Activated CD4-positive, alpha-beta T cell treated with anti-CD3 and anti-CD28 coated beads for 36 hours (primary cell): ENCODE results near the gene TRIM36. TPM values are rescaled to one million over a fixed set of nuclear protein-coding genes. Genes with fewer than 3 reads are reported as not detected.

ENCODE experiments used
- ATAC-seq: fragments of 200-7000 bp; cut with Tn5 transposase; one replicate; pipeline ENCODE4 v1.10.0; 2021; ENCODE audit warnings: mild to moderate bottlenecking, moderate library complexity
- CTCF ChIA-PET: fragments of 350-600 bp; sonication (Branson Sonifier 250); formaldehyde crosslinking; loops from one replicate; lab custom pipeline; 2021; ENCODE audit warnings: antibody characterized with exemption; lab: Charles Lee
- POLR2A ChIA-PET: fragments of 350-600 bp; sonication (Branson Sonifier 250); formaldehyde crosslinking; loops from one replicate; lab custom pipeline; 2021; ENCODE audit warnings: antibody characterized with exemption, inconsistent platforms; lab: Charles Lee
- DNase-seq: peaks from one replicate; pipeline ENCODE4 v3.0.0-alpha.2; 2020
- H3K27ac Mint-ChIP-seq: one replicate; pipeline ENCODE4 v1.8.0; 2021; ENCODE audit warnings: mixed read lengths
- H3K27me3 Mint-ChIP-seq: one replicate; pipeline ENCODE4 v1.8.0; 2021; ENCODE audit warnings: mixed read lengths
- H3K36me3 Mint-ChIP-seq: one replicate; pipeline ENCODE4 v1.8.0; 2021; ENCODE audit warnings: low read depth, mixed read lengths
- H3K4me1 Mint-ChIP-seq: one replicate; pipeline ENCODE4 v1.8.0; 2021; ENCODE audit warnings: mixed read lengths
- H3K4me3 Mint-ChIP-seq: one replicate; pipeline ENCODE4 v1.8.0; 2021; ENCODE audit warnings: mild to moderate bottlenecking, moderate library complexity, mixed read lengths
- H3K9me3 Mint-ChIP-seq: one replicate; pipeline ENCODE4 v1.8.0; 2021; ENCODE audit warnings: low read depth, mixed read lengths
- intact Hi-C, 2 experiments: fragments of 100-400 bp; cut with DNase I in 1 of 2; cut with micrococcal nuclease in 1 of 2; formaldehyde crosslinking; loops; one replicate each; pipeline versions ENCODE4 v1.14.2 to v1.15.1; 2022 to 2024; cut with DNase I, micrococcal nuclease
- total RNA-seq, 2 experiments: library from RNA; stranded (reverse); gene quantifications; one replicate each; pipeline ENCODE4 v1.2.3, GENCODE V29; 2021

Gene TRIM36
- total RNA-seq, 2 experiments from 2014 or later: 0.11 TPM; not detected in 1

DNA sequence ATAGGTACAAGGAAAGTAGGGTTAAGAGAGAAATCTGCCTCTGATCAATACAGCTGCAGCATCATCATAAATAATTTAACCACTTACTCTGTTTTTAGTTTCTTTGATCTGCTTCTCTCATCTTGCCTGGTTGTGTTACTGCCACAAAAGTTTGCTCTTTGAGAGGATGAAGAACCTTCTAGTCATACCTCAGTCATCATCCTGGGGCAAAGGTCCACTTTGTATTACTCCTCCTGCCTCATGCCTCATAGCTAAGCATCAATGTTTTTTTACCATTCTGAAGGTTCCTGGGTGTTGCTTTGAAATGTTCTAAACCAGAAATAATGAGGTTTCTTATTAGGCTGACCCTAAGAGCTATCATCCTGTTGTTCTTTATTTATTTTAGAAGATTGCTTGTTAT lies 17.1 kb upstream of the TRIM36 start:
- no peak for DNase-seq
- CTCF ChIA-PET: interaction anchor here (0.7 kb wide), 1 partner anchor 57 kb away, joined by 3 read pairs; no protein-coding TSS in a partner anchor
- no peak for ATAC-seq
- H3K36me3 Mint-ChIP-seq: no peaks in the 10 kb centered on the region
- no peaks in the 10 kb centered on the region for H3K9me3 Mint-ChIP-seq
- intact Hi-C loops: no loop called here
- no peak overlapping the region for H3K27ac Mint-ChIP-seq
- peaks cover 3% of the 10 kb centered on the region for H3K4me1 Mint-ChIP-seq
- no peak overlapping the region for H3K4me3 Mint-ChIP-seq
- POLR2A ChIA-PET: no interaction called here
- H3K27me3 Mint-ChIP-seq: peaks cover 24% of the 10 kb centered on the region

DNA sequence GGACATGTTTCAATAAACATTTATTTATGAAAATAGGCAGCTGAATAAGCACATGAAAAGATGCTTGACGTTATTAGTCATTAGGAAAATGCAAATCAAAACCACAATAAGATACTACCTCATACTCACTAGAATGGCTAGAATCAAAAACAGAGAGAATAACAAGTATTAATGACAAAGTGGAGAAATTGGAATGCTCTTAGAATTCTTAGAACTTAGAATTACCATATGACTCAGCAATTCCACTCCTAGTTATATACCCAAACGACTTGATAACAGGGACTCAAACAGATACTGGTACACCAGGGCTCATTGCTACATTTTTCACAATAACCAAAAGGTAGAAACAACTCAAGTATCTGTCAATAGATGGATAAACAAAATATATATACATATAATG lies 15.1 kb upstream of the TRIM36 start:
- ATAC-seq (no peak), DNase-seq (no peak)
- Mint-ChIP-seq H3K27ac (no peak overlapping the region), H3K4me1 (peaks cover 6% of the 10 kb centered on the region), H3K9me3 (no peaks in the 10 kb centered on the region), H3K27me3 (peaks cover 39% of the 10 kb centered on the region), H3K36me3 (no peaks in the 10 kb centered on the region), H3K4me3 (no peak overlapping the region)
- ChIA-PET CTCF (interaction anchor here (0.6 to 1.0 kb wide), 2 partner anchors 15 to 440 kb away, joined by 3 to 4 read pairs; no protein-coding TSS in a partner anchor), POLR2A (no interaction called here)
- intact Hi-C loops: no loop called here

DNA sequence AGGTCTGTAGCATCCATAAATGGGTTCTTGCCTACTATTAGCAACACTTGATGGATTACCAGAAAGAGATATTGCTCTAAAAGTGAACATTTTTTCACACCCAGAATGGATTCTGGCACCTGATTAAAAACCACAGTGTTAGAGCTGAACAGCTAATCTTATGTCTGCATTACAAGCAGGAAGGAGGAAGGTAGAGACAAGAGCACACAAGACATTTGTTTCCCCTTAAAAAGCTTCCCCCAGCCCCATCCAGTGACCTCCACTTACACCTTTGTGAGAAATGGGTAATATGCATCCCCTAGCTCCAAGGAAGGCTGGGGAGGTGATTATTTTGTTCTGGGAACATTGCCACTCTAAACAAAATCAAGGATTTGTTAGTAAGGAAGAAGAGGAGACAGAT lies 12.0 kb upstream of the TRIM36 start:
- ChIA-PET POLR2A (no interaction called here), CTCF (interaction anchor here (0.6 to 1.1 kb wide), 2 partner anchors 11 to 425 kb away, joined by 3 to 4 read pairs; no protein-coding TSS in a partner anchor)
- no peaks in the 10 kb centered on the region for H3K9me3 Mint-ChIP-seq
- H3K36me3 Mint-ChIP-seq: no peaks in the 10 kb centered on the region
- peaks cover 64% of the 10 kb centered on the region for H3K27me3 Mint-ChIP-seq
- intact Hi-C loops: no loop called here
- H3K4me1 Mint-ChIP-seq: peaks cover 8% of the 10 kb centered on the region
- no peak overlapping the region for H3K4me3 Mint-ChIP-seq
- ATAC-seq (no peak), DNase-seq (no peak)
- H3K27ac Mint-ChIP-seq: no peak overlapping the region

DNA sequence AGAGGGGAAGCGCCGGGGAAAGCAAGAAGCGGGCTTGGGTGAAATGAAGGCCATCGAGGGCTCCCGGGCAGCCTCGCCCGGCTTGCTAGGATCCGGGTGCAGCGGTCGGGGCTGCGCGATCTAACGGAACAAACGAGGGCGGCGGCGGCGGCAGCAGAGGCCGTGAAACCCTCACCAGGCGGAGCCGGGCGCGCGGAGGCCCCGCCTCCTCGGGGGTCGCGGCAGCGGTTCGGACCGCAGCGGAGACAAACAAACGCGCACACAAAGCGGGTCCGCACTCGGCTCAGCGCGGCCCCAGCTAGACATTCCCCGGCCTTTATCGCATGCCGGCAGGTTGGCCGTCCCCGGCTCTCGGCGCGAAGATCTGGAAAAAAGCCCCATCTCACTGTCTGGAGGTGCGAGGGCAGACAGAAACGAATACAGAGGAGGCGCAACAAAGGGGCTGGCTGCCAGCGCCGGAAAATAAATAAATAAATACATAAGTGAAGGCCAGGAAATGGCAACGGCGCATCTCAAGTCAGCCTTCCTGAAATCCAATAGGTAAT lies 10.5 kb upstream of the TRIM36 start:
- ATAC-seq (peak; percentile 65), DNase-seq (peak; percentile 52)
- peaks cover 8% of the 10 kb centered on the region for H3K4me1 Mint-ChIP-seq
- POLR2A ChIA-PET: no interaction called here
- H3K9me3 Mint-ChIP-seq: no peaks in the 10 kb centered on the region
- H3K36me3 Mint-ChIP-seq: no peaks in the 10 kb centered on the region
- CTCF ChIA-PET: interaction anchor here (0.7 to 1.0 kb wide), 2 partner anchors 83 to 533 kb away, joined by 3 to 4 read pairs; no protein-coding TSS in a partner anchor
- H3K4me3 Mint-ChIP-seq: peak overlapping the region; percentile 71
- intact Hi-C loops: loop anchor here (1.0 kb wide), 1 partner anchor 10 kb away; no protein-coding TSS in a partner anchor
- no peak overlapping the region for H3K27ac Mint-ChIP-seq
- H3K27me3 Mint-ChIP-seq: peaks cover 66% of the 10 kb centered on the region

DNA sequence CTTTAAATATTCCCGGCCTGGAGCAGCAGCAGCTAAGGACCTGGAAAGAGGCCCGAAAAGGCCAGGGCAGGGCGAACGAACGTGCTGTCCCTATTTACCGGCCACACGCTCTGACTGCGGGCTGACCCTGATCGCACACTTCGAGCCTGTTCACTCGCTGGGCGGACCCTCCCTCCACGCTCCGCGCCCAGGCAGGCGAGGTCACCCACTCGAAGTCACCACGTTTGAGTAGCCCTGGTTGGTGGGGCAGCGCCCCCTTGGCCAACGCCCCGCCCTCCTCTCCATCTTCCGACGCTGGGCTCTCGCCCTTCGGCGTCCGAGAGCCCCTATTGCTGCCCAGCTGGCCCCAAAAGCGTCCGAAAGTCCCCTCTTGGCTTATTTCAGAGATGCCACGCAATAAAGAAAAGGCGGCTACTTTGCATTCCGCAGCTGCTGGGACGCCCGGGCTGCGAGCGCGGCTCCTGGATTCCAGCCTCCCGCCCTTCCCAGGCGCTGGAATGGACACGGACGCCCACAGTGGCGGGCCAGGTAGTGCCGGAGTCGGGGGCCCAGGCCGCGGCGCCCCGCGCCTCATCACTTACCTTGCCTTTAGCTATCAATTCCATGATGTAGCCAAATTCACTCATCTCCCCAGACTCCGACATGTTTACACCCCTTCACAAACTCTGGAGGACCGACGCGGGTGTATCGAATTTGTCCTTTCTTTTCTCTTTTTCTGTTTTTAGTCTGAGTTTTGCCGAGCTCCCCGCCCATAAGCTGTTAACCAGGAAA lies 9.9 kb upstream of the TRIM36 start:
- ChIA-PET POLR2A (no interaction called here), CTCF (interaction anchor here (0.6 to 1.0 kb wide), 3 partner anchors 82 to 1781 kb away, joined by 3 to 4 read pairs (median 3); no protein-coding TSS in a partner anchor)
- intact Hi-C loops: loop anchor here (1.0 to 10.0 kb wide), 2 partner anchors 9 to 65 kb away; no protein-coding TSS in a partner anchor
- no peaks in the 10 kb centered on the region for H3K9me3 Mint-ChIP-seq
- ATAC-seq (peak; percentile 44), DNase-seq (peak; percentile 8)
- peaks cover 62% of the 10 kb centered on the region for H3K27me3 Mint-ChIP-seq
- H3K4me3 Mint-ChIP-seq: peak overlapping the region; percentile 71
- H3K4me1 Mint-ChIP-seq: peaks cover 5% of the 10 kb centered on the region
- no peaks in the 10 kb centered on the region for H3K36me3 Mint-ChIP-seq
- H3K27ac Mint-ChIP-seq: no peak overlapping the region

DNA sequence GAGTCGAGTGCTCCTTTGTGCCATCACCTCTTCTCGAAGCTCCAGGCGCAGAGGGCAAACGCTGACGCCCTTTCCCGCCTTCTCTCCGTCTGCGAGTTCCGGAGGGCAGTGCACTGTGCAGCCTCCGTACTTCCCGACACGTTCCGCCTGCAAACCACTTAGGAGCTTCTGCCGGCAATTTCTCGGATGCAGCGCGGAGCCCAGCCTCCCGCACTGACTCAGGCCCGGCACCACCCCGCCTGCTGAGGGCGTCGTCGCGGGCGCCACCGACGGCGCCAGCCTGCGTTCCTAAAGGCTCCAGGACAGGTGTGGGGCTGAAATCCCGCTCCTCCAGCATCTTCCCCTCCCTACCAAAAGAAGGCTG lies 9.3 kb upstream of the TRIM36 start:
- H3K27ac Mint-ChIP-seq: no peak overlapping the region
- H3K36me3 Mint-ChIP-seq: no peaks in the 10 kb centered on the region
- ChIA-PET CTCF (interaction anchor here (0.6 kb wide), 1 partner anchor 1780 kb away, joined by 3 read pairs; no protein-coding TSS in a partner anchor), POLR2A (no interaction called here)
- H3K27me3 Mint-ChIP-seq: peaks cover 59% of the 10 kb centered on the region
- H3K4me3 Mint-ChIP-seq: no peak overlapping the region
- intact Hi-C loops: loop anchor here in 1 of 2 experiments (10.0 kb wide), 1 partner anchor 66 kb away; no protein-coding TSS in a partner anchor
- peaks cover 5% of the 10 kb centered on the region for H3K4me1 Mint-ChIP-seq
- peak; percentile 13 for DNase-seq
- no peaks in the 10 kb centered on the region for H3K9me3 Mint-ChIP-seq
- no peak for ATAC-seq

DNA sequence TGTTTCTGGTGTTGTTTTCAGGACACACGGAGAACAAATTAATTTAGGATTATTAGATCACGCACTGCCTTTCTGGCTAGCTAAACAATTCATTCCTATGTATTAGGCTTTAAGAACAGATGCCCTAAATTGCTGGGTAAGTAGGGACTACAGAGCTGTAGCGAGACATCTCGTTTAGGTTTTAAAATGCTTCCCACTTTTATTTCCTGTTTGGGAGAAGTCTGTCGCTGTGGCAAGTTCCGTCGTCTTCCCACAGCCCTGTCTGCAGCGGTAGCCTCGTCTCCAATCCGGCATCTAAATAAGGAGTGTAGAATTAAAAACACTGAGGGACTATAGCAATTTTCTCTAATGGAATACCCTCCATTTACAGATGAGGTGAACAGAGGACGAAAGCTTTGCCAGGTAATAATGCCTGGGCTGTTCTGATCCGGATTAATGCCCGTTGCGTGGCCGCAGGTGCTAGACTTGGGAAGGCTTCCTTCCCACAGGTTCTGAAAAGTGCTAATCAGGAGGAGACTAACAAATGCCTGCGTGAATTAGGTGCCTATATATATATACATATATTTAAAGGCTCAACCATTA lies 1.3 kb upstream of the TRIM36 start:
- Mint-ChIP-seq H3K9me3 (peaks cover 4% of the 10 kb centered on the region), H3K27me3 (peaks cover 50% of the 10 kb centered on the region), H3K4me3 (peak overlapping the region; percentile 75), H3K4me1 (peaks cover 6% of the 10 kb centered on the region), H3K27ac (no peak overlapping the region), H3K36me3 (peaks cover 5% of the 10 kb centered on the region)
- no peak for ATAC-seq
- POLR2A ChIA-PET: no interaction called here
- no peak for DNase-seq
- CTCF ChIA-PET: interaction anchor here (0.6 to 1.1 kb wide), 4 partner anchors 10 to 458 kb away, joined by 3 read pairs; partner anchors contain the start of gene CCDC112
- intact Hi-C loops: loop anchor here (1.0 to 10.0 kb wide), 6 partner anchors 9 to 670 kb away; partner anchors contain the start of genes AP3S1 (in 1 of the 2), ATG12 (in 1 of the 2) and FEM1C (in 1 of the 2)

DNA sequence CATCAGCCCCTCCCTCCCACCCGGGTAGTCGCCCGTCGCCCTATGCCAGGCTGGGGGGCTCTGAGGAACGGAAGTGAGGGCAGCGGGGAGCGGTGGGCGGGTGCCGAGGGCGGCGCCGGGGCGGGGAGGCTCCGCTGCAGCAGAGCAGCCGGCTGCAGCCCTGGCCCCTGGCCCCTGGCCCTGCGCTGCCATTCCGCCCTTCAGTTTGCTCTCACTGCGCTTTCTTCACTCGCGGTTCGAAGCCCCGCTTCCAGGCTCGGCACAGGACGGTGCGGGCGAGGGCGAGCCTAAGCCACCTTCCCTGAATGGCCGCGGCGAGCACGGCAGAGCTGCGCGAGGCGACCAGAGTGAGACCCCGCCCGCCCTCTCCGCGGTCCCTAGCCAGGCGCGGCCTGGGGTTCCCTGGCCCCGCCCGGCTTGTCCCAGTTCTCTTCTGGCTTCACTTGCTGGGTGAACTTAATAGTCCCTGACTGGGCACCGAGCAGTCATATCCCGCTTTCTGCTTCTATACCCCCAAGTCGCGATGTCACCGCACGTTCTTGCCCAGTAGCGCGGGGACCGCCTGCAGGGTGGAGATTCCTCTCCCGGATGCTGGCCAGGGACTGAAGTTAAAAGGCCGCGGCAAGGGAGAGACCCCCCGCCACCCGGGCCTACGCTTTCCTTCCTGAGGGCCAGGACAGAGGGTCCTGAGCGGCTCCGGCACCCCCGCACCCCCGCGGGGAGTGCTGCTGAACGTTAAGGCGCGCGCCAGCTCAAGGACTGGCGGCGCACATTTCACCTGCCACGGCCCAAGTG lies 623 bp upstream of the TRIM36 start:
- peak; percentile 43 for DNase-seq

DNA sequence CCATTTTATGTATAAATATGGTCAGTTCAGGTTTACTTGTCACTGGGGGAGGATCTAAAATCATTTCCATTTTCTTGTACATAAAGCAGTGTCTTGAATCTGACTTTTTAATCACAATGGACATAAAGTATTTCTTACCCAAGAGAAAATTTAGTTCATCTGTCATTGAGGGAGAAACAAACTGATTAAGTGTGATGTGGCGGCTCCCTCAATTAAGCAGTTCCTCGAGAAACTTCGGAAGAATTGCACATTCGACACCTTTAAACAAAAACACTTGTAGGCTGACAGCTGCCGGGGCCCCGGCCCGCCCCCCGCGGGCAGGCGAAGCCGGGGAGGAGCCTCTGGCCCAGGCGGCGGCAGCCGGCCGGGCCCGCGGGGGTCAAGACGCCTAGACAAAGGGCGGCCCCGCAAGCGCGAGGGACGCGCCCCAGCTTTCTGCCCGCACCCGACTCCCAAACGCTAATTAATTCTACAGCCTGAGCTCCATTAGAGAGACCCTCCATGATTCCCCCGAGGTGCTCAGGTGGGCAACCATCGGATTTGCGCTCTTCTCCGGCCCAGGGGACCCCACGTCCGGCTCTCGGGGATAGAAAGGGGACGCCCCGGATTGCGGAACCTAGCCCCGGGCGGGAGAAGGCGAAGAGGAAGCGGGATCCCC lies 750 bp downstream of the TRIM36 start:
- H3K27me3 Mint-ChIP-seq: peaks cover 58% of the 10 kb centered on the region
- H3K4me3 Mint-ChIP-seq: peak overlapping the region; percentile 75
- intact Hi-C loops: loop anchor here (1.0 kb wide), 4 partner anchors 40 to 457 kb away; partner anchors contain the start of genes CCDC112 (in 1 of the 2), FEM1C (in 1 of the 2) and TMED7 (in 1 of the 2)
- peaks cover 5% of the 10 kb centered on the region for H3K36me3 Mint-ChIP-seq
- ChIA-PET POLR2A (no interaction called here), CTCF (no interaction called here)
- H3K9me3 Mint-ChIP-seq: peaks cover 4% of the 10 kb centered on the region
- no peak overlapping the region for H3K27ac Mint-ChIP-seq
- DNase-seq (no peak), ATAC-seq (no peak)
- H3K4me1 Mint-ChIP-seq: peaks cover 6% of the 10 kb centered on the region

More for the DNA sequence above, 623 bp upstream of the TRIM36 start:
- CTCF ChIA-PET: interaction anchor here (0.6 to 1.1 kb wide), 4 partner anchors 11 to 459 kb away, joined by 3 read pairs; partner anchors contain the start of gene CCDC112
- POLR2A ChIA-PET: no interaction called here
- Mint-ChIP-seq H3K4me1 (peaks cover 6% of the 10 kb centered on the region), H3K36me3 (peaks cover 5% of the 10 kb centered on the region), H3K27me3 (peaks cover 52% of the 10 kb centered on the region), H3K9me3 (peaks cover 4% of the 10 kb centered on the region), H3K4me3 (peak overlapping the region; percentile 75), H3K27ac (no peak overlapping the region)
- peak; percentile 60 for ATAC-seq
- intact Hi-C loops: loop anchor here (1.0 to 10.0 kb wide), 6 partner anchors 10 to 671 kb away; partner anchors contain the start of genes AP3S1 (in 1 of the 2), ATG12 (in 1 of the 2) and FEM1C (in 1 of the 2)

DNA sequence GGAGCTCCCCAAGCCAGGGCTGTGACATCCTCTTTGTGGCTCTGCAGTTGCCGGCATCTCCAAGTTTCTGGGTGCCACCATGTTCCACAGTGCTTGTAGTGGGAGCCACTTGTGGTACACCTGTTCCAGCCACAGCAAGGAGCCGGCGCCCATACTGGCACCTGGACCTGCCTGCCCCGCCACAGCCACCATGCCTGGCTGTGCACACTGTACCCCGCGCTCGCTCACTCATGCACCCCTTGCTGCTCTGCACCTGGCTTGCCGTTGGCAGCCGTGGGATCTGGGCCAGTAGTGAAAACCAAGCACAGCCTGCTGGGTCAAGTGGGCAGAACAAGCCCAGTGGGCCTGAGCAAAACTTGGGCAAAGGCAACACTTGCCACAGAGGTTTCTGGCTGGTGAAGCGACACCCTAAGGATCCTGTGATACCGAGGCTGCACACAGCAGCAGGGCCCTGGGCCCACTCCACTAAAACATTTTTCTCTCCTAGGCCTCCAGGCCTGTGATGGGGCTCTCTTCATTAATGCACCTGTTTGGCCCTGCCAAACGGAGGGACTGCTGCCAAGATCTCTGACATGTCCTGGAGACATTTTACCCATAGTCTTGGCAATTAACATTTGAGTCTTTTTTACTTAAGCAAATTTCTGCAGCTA lies 2.8 kb downstream of the TRIM36 start:
- no peak overlapping the region for H3K27ac Mint-ChIP-seq
- peaks cover 5% of the 10 kb centered on the region for H3K36me3 Mint-ChIP-seq
- ATAC-seq: no peak
- intact Hi-C loops: no loop called here
- H3K4me1 Mint-ChIP-seq: peaks cover 6% of the 10 kb centered on the region
- H3K27me3 Mint-ChIP-seq: peaks cover 58% of the 10 kb centered on the region
- ChIA-PET POLR2A (no interaction called here), CTCF (interaction anchor here (0.6 kb wide), 1 partner anchor 74 kb away, joined by 3 read pairs; no protein-coding TSS in a partner anchor)
- peaks cover 4% of the 10 kb centered on the region for H3K9me3 Mint-ChIP-seq
- no peak overlapping the region for H3K4me3 Mint-ChIP-seq
- no peak for DNase-seq
